Chondrocyte (in vitro differentiated cells): ENCODE measurements around the gene ANKMY1. TPM values are rescaled to one million over a fixed set of nuclear protein-coding genes. Genes with fewer than 3 reads are reported as not detected.

ENCODE experiments used
- DNase-seq: peaks from one replicate; pipeline ENCODE4 v3.0.0; 2021; ENCODE audit warnings: mixed read lengths, low spot score
- H3K27ac Mint-ChIP-seq: one replicate; pipeline ENCODE4 v1.8.0; 2021; ENCODE audit warnings: mild to moderate bottlenecking, moderate library complexity, mixed read lengths; ENCODE audit not compliant: unreplicated experiment
- H3K27me3 Mint-ChIP-seq: 2 replicates; pipeline ENCODE4 v1.8.0; 2021; ENCODE audit warnings: low read depth, mixed read lengths
- H3K36me3 Mint-ChIP-seq: 2 replicates; pipeline ENCODE4 v1.8.0; 2021; ENCODE audit warnings: low read depth, mixed read lengths
- H3K4me1 Mint-ChIP-seq: 2 replicates; pipeline ENCODE4 v1.8.0; 2021; ENCODE audit warnings: low read depth, mild to moderate bottlenecking, mixed read lengths
- H3K4me3 Mint-ChIP-seq: one replicate; pipeline ENCODE4 v1.8.0; 2021; ENCODE audit warnings: mild to moderate bottlenecking, moderate library complexity, mixed read lengths; ENCODE audit not compliant: unreplicated experiment
- H3K9me3 Mint-ChIP-seq: 2 replicates; pipeline ENCODE4 v1.8.0; 2021; ENCODE audit warnings: low read depth, mixed read lengths
- total RNA-seq: library from RNA; stranded (reverse); gene quantifications from 3 replicates; pipeline ENCODE4 v1.2.1, GENCODE V29; 2021
- TF ChIP-seq, protein P1 (sequence below): fragments of 200-600 bp; sonication (generic); IDR thresholded peaks from 2 replicates; pipeline ENCODE4 v1.5.0; 2021; ENCODE audit warnings: antibody characterized with exemption, mild to moderate bottlenecking, moderate library complexity

Gene ANKMY1
- total RNA-seq, 1 donor from 2014 or later: 10.8 TPM

DNA sequence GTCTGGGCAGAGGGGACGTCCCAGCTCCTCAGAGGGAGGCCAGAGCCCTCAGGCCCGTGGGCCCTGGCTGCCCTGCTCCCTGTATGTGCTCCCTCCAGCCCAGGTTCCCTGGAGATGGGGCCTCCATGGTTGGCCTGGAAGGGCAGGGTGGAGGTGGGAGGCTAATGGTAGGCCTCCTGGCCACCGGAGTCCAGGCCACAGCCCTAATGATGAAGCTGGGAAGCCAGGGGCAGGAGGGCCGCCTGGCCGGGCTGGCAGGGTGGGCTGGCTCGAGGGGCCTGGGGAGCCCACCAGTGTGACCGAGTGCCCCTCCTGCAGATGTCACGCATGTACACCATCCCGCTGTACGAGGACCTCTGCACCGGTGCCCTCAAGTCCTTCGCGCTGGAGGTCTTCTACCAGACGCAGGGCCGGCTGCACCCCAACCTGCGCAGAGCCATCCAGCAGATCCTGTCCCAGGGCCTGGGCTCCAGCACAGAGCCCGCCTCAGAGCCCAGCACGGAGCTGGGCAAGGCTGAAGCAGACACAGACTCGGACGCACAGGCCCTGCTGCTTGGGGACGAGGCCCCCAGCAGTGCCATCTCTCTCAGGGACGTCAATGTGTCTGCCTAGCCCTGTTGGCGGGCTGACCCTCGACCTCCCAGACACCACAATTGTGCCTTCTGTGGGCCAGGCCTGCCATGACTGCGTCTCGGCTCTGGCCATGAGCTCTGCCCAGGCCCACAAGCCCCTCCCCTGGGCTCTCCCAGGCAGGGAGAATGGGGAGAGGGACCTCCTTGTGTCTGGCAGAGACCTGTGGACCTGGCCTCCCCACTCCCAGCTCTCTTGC, 19.7 kb upstream of the ANKMY1 start:
- Mint-ChIP-seq H3K27me3 (no peaks in the 10 kb centered on the region), H3K27ac (no peak overlapping the region), H3K9me3 (no peaks in the 10 kb centered on the region), H3K4me1 (peaks cover 14% of the 10 kb centered on the region), H3K36me3 (peaks cover 5% of the 10 kb centered on the region), H3K4me3 (no peak overlapping the region)
- TF ChIP-seq, protein P1, sequence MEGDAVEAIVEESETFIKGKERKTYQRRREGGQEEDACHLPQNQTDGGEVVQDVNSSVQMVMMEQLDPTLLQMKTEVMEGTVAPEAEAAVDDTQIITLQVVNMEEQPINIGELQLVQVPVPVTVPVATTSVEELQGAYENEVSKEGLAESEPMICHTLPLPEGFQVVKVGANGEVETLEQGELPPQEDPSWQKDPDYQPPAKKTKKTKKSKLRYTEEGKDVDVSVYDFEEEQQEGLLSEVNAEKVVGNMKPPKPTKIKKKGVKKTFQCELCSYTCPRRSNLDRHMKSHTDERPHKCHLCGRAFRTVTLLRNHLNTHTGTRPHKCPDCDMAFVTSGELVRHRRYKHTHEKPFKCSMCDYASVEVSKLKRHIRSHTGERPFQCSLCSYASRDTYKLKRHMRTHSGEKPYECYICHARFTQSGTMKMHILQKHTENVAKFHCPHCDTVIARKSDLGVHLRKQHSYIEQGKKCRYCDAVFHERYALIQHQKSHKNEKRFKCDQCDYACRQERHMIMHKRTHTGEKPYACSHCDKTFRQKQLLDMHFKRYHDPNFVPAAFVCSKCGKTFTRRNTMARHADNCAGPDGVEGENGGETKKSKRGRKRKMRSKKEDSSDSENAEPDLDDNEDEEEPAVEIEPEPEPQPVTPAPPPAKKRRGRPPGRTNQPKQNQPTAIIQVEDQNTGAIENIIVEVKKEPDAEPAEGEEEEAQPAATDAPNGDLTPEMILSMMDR: no peak
- no peak for DNase-seq

DNA sequence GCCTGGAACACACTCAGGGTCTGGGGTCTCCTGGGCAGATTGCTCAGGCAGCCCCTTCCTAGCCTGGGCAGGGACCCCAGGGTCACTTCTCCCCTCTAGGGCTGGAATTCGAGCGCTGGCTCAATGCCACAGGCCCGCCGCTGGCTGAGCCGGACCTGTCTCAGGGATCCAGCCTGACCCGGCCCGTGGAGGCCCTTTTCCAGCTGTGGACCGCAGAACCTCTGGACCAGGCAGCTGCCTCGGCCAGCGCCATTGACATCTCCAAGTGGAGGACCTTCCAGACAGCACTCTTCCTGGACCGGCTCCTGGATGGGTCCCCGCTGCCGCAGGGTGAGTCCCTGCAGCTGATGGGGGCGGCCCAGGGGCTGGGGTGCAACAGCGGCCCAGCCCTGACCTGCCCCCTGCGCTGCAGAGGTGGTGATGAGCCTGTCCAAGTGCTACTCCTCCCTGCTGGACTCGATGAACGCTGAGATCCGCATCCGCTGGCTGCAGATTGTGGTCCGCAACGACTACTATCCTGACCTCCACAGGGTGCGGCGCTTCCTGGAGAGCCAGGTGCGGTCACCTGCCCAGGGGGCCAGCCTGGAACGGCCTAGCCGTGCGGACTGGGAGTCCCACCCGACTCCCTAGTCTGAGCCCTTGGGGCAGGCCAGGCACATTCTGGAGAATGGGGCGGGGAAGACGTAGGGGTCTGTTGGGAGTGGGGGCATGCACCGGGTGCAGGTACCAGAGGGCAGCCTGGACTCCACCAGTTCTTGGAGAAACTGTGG, 18.8 kb upstream of the ANKMY1 start:
- TF ChIP-seq, protein P1: no peak
- Mint-ChIP-seq H3K27me3 (no peaks in the 10 kb centered on the region), H3K4me3 (no peak overlapping the region), H3K27ac (no peak overlapping the region), H3K4me1 (peaks cover 13% of the 10 kb centered on the region), H3K9me3 (no peaks in the 10 kb centered on the region), H3K36me3 (peaks cover 5% of the 10 kb centered on the region)
- no peak for DNase-seq

DNA sequence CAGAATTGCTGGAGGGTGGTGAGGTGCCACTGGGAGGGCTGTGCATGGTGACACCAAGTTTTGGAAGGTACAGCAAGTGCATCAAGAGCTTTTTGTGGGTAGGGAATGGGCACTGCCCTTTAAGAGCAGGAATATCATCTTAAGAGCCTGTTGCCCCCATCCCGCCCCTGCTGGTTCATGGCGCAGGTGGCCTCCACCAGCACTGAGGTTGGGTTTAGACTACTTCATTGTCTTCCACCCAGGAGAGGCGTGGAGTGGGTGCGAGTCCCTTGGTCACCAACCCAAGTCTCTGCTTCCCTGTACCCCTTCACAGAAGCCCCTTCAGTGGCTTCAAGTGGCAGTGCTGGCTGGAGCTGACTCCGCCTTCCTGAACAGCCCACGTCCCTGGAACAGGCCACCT, 18.2 kb upstream of the ANKMY1 start:
- no peaks in the 10 kb centered on the region for H3K9me3 Mint-ChIP-seq
- H3K4me3 Mint-ChIP-seq: no peak overlapping the region
- TF ChIP-seq, protein P1: no peak
- no peak overlapping the region for H3K27ac Mint-ChIP-seq
- no peaks in the 10 kb centered on the region for H3K27me3 Mint-ChIP-seq
- H3K4me1 Mint-ChIP-seq: peaks cover 17% of the 10 kb centered on the region
- H3K36me3 Mint-ChIP-seq: peaks cover 5% of the 10 kb centered on the region
- no peak for DNase-seq

DNA sequence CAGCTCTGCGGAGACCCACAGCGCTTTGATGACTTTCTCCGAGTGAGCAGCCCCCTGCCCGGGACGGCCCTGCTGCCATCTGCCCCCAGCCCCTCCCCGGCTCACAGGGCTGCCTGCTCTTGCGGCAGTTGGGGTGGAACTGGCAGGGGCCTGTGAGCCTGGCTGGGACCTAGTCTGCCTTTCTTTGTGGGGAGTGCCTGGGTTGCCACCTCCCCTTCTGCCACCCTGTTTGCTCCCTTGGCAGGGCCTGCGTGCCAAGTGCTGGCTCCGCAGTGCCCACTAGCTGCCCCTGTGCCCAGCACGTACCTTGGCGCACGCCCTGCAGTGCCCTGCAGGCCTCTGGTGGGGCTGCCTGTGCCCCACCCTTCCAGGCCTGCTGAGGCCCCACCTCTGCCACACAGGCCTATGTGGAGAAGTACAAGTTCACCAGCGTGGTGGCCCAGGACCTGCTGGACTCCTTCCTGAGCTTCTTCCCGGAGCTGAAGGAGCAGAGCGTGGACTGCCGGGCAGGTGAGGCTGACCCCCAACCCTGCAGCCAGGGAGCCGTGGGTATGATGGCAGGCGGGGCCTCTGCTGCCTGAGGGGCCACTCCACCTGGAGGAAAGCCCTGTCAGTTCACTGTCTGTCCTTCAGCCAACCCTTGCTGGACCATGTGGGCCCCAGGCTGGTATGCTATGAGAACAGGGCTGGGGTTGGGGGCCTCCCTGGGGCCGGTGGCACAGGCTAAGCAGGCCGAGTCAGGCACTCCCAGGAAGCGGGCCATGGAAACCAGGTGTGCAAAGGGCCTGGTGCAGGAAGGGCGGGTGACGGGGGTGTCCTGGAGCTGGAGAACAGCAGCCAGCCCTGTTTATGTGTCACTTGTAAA, 17.5 kb upstream of the ANKMY1 start:
- peaks cover 18% of the 10 kb centered on the region for H3K4me1 Mint-ChIP-seq

More for the DNA sequence above, 17.5 kb upstream of the ANKMY1 start:
- H3K9me3 Mint-ChIP-seq: no peaks in the 10 kb centered on the region
- TF ChIP-seq, protein P1: no peak
- no peaks in the 10 kb centered on the region for H3K27me3 Mint-ChIP-seq
- peaks cover 3% of the 10 kb centered on the region for H3K36me3 Mint-ChIP-seq
- no peak overlapping the region for H3K4me3 Mint-ChIP-seq
- no peak overlapping the region for H3K27ac Mint-ChIP-seq
- peak; percentile 93 for DNase-seq
